ENCODE results near the gene CLEC4G.

GRCh38 chr19:7771072-7771471 is 39.2 kb upstream of the CLEC4G start:
- TF ChIP-seq POLR2A (IDR thresholded peaks at IDR 0.05) (no peak), EP300 (IDR thresholded peaks at IDR 0.05) (no peak), CTCF (IDR thresholded peaks at IDR 0.05) (no peak)
